Measurements from ENCODE around the gene EP400.

The EP400 gene

DNA sequence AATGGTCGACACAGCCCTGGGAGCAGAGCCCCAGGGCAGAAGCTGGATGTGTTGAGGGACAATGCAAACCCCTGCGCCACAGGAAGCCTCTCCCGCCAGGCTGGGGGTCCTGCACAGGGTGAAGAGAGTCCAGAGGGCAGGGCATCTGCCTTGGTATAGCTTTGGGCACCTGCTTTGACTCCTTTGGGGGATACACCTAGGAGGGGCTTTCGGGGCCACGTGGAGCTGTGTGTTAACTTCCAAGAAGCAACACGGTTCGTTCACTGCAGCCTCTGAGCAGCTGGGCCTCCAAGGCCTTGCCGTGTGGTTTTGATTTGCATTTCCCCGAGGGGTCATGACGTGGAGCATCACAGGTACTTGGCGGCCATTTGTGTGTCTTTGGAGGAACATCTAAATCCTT, 26.5 kb upstream of the EP400 start:
- DNase-seq: peak in 1 of 10 donors; percentile 63
- intact Hi-C loops (cut with DNase I): loop anchor here (10.0 kb wide), 1 partner anchor 88 kb away; no protein-coding TSS in a partner anchor

DNA sequence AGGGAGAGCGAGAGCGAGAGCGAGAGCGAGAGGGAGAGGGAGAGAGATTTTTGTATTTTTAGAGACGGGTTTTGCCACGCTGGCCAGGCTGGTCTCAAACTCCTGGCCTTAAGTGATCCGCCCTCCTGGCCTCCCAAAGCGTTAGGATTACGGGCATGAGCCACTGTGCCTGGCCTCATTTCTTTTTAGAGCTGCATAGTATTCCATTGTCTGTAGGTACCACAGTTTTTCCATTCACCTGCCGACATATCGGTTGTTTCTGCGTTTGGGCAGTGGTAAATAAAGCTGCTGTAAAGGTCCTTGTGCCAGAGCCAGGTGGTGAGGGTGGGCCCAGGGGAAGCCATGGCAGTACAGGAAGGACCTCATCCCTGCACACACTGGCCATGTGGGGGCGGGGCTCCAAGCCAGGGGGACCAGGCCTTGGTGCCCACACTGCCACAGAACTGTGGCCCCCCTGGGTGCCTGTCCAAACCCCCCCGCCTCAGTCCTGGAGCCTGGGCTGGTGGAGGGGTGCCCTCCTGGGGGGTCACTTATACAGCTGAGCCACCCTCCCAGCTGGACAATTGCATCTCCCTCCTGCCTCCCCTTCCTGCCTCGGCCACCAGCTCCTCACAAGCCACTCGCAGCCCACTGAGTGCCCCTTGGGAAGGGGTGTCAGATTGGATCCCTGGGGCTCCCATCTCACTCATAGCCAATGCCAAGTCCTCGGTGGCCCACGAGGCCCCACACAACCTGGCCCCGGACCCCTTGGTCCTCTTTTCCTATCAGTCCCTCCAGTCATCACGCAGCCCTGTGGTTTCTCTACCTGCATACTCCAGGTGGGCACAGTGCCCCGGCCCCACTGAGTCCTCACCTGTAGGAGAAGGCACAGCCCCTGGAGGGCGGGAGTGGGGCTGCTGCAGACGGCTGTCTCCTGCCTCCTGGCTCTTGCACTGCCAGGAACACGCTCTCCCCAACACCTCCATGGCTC, 22.3 kb upstream of the EP400 start:
- intact Hi-C loops (cut with DNase I): loop anchor here (2.0 to 10.0 kb wide), 2 partner anchors 33 to 93 kb away; partner anchors contain the start of gene ULK1
- DNase-seq: peak in 1 of 10 donors; percentile 82

DNA sequence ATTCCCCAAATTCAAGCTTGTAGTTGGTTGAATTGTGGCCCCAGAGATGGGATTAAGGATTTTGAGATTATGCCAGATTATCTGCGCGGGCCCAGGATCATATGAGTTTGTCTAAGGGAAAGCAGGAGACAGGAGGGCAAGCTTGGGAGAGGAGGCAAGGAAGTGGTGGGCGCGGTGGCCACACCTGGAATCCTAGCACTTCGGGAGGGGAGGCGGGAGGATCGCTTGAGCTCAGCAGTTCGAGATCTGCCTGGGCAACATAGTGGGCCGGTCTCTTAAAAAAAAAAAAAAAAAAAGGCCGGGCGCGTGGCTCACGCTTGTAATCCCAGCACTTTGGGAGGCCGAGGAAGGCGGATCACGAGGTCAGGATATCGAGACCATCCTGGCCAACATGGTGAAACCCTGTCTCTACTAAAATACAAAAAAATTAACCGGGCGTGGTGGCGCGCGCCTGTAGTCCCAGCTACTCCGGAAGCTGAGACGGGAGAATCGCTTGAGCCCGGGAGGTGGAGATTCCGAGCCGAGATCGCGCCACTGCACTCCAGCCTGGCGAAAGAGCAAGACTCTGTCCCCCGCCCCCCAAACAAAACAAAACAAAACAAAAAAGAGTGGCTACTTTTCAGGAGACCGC, 21.5 kb upstream of the EP400 start:
- DNase-seq: peak in 1 of 10 donors; percentile 81
- intact Hi-C loops (cut with DNase I): loop anchor here (2.0 to 10.0 kb wide), 2 partner anchors 33 to 93 kb away; partner anchors contain the start of gene ULK1

- DNase-seq: peak; percentile 92 to 99 (median 96)
- intact Hi-C loops (cut with DNase I): loop anchor here (1.0 to 10.0 kb wide), 3 partner anchors 20 to 94 kb away; partner anchors contain the start of genes EP400 and ULK1
Measured at GRCh38 chr12:131928711-131929580, 20.8 kb upstream of the EP400 start, which contains the start of gene PUS1. TSS of gene PUS1 (plus strand) at chr12:131929276. CDS start at chr12:131929723, 447 bp downstream.

DNA sequence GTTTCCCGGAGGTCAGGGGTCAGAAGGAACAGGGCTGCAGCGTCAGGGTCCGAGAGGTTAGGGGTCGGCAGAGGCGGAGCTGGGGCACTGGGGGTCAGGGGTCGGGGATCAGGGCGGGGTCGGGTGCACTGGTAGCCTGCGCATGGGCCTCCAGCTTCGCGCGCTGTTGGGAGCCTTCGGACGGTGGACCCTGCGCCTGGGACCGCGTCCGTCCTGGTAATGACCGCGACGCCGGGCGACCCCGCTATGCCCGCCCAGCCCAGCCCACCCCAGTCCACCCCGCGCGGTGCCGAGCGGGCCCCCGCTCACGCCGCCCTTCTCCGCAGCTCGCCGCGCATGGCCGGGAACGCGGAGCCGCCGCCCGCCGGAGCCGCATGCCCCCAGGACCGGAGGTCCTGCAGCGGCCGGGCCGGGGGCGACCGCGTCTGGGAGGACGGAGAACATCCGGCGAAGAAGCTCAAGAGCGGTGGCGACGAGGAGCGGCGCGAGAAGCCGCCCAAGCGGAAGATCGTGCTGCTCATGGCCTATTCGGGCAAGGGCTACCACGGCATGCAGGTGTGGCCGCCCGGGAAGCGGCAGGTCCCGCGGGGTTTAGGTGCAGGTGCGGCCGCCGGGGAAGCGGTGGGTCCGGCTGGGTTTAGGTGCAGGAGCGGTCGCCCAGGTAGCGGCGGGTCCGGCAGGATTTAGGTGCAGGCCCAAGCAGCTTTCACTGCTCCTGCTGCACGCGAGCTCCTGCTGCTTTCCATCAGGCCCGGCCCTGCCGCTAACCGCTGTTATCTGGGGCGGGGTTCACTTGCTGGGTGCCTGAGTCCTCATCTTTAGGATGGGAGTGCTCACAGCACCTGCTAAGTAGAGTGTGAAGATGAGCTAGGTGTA, 19.9 kb upstream of the EP400 start:
- DNase-seq: peak in 2 of 10 donors; percentile 85 to 86
- intact Hi-C loops (cut with DNase I): loop anchor here (1.0 to 10.0 kb wide), 3 partner anchors 19 to 95 kb away; partner anchors contain the start of genes EP400 and ULK1

- intact Hi-C loops (cut with DNase I): no loop called here
- peak in 1 of 10 donors; percentile 38 for DNase-seq
Measured at GRCh38 chr12:131930510-131930909, 19.2 kb upstream of the EP400 start.

DNA sequence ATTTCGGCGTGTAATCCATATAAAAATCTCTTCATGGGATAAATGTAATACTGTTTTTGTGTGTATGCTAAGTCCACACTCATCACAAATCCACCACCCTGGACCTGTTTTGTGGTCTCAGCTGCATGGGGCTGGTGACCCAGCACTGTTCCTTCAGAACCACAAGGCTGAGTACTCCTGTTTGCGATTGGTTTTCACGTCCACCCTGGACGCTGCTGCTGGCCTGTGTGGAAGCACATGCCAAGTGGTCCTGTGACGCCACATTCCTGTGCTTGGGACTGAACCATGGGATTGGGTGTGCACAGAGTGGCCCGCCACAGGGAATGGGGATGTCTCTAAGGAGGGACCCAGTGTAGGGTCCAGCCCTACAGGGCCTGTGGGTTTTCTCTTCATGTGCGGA, 16.4 kb upstream of the EP400 start:
- peak in 1 of 10 donors; percentile 66 for DNase-seq
- intact Hi-C loops (cut with DNase I): no loop called here

DNA sequence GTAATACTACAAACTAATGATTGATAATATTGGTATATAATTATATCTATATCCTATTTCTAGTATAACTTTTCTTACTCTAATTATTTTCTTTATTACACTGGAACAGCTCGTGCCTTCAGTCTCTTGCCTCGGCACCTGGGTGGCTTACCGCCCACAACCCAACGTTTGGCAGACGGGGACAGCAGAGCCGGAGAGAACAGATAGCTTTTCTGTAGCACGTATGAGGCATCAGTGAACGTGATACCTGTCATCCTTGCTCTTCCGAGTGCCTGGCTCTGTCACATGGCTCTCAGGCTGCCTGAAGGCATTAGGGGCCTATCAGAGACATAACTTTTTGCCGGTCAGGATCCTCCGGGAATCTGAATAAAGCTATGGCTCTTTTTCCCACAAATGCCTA, 15.2 kb upstream of the EP400 start:
- intact Hi-C loops (cut with DNase I): no loop called here
- peak in 2 of 10 donors; percentile 43 to 64 for DNase-seq

DNA sequence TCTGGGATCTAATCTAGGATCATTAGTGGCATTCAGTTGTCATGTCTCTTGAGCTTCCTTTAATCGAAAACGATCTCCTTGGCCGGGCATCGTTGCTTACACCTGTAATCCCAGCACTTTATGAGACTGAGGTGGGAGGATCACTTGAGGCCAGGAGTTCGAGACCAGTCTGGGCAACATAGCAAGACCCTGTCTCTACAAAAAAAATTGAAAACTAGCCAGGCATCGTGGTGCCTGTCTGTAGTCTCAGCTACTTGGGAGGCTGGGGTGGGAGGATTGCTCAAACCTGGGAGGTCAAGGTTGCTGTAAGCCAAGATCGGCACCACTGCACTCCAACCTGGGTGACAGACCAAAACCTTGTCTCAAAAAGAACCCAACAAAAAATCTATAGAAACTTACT, 11.7 kb upstream of the EP400 start:
- peak in 1 of 10 donors; percentile 8 for DNase-seq
- intact Hi-C loops (cut with DNase I): no loop called here

- intact Hi-C loops (cut with DNase I): no loop called here
- peak in 3 of 10 donors; percentile 31 to 76 (median 51) for DNase-seq
Measured at GRCh38 chr12:131939007-131939406, 10.7 kb upstream of the EP400 start.

GRCh38 chr12:131940141-131940547, 9.6 kb upstream of the EP400 start:
- DNase-seq: peak in 3 of 10 donors; percentile 70 to 79 (median 72)
- intact Hi-C loops (cut with DNase I): no loop called here

GRCh38 chr12:131941116-131941986, 8.4 kb upstream of the EP400 start:
- intact Hi-C loops (cut with DNase I): no loop called here
- peak in 3 of 10 donors; percentile 45 to 71 (median 54) for DNase-seq

- intact Hi-C loops (cut with DNase I): no loop called here
- DNase-seq: peak in 2 of 10 donors; percentile 17 to 32
Measured at GRCh38 chr12:131941987-131942341, 7.8 kb upstream of the EP400 start.

DNA sequence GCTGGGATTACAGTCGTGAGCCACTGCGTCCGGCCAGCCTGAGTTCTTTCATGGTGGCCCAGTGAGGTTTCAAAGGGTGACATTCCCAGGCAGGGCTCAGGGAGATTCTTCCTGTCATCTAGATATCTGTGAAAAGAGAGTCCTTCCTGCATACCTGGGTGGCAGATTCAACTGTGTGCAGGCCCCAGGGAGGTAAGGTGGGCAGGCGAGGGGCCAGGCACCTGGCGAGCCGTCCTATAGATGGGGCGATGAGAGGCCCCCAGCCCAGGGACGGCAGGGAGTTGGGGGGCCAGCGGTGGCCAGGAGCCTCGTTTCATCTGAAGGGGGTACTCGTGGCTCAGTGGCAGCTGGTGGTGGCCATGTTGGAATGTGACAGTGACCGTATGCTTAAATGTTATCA, 7.1 kb upstream of the EP400 start:
- DNase-seq: peak in 2 of 10 donors; percentile 32 to 45
- intact Hi-C loops (cut with DNase I): no loop called here

DNA sequence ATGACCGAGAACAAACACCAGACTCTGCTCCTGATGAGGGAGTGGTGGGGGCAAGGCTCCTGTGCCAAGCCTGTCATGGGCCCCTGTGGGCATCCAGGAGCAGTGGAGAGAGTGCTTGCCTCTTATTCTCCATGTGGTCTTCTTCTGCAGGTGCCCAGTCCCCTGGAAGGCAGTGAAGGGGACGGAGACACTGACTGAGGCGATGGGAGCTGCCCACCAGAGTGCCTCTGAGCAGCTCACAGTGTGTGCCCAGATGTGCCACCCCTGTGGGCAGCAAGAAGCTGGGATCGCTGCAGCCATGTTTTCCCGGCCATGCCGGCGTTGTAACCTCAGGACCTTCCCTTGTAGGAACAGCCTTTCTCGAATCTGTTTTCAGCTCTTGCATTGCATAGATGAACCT, 6.4 kb upstream of the EP400 start:
- peak in 3 of 10 donors; percentile 20 to 71 (median 42) for DNase-seq
- intact Hi-C loops (cut with DNase I): no loop called here

- DNase-seq: peak in 3 of 10 donors; percentile 15 to 39 (median 22)
- intact Hi-C loops (cut with DNase I): no loop called here
Measured at GRCh38 chr12:131943876-131944275, 5.9 kb upstream of the EP400 start.

GRCh38 chr12:131944601-131945251, 5.0 kb upstream of the EP400 start:
- peak in 3 of 10 donors; percentile 61 to 74 (median 62) for DNase-seq
- intact Hi-C loops (cut with DNase I): no loop called here

All from posterior cingulate gyrus (tissue), 11 donors.